Activated naive CD4-positive, alpha-beta T cell treated with anti-CD3 and anti-CD28 coated beads, Interleukin-2, amount 50 U/mL, for 24 hours (primary cell): ENCODE measurements around the gene PPM1M.

Experiments used
- H3K27ac Mint-ChIP-seq: one replicate; pipeline ENCODE4 v1.8.0; 2021; ENCODE audit warnings: mild to moderate bottlenecking, mixed read lengths
- H3K27me3 Mint-ChIP-seq: one replicate; pipeline ENCODE4 v1.8.0; 2021; ENCODE audit warnings: mixed read lengths
- H3K36me3 Mint-ChIP-seq: one replicate; pipeline ENCODE4 v1.8.0; 2021; ENCODE audit warnings: mixed read lengths
- H3K4me1 Mint-ChIP-seq: one replicate; pipeline ENCODE4 v1.8.0; 2021; ENCODE audit warnings: mixed read lengths
- H3K4me3 Mint-ChIP-seq: one replicate; pipeline ENCODE4 v1.8.0; 2021; ENCODE audit warnings: mild to moderate bottlenecking, mixed read lengths
- H3K9me3 Mint-ChIP-seq: one replicate; pipeline ENCODE4 v1.8.0; 2021; ENCODE audit warnings: mixed read lengths

Gene PPM1M

GRCh38 chr3:52299247-52299878 lies 53.8 kb downstream of the PPM1M start:
- Mint-ChIP-seq H3K27me3 (no peaks in the 10 kb centered on the region), H3K36me3 (no peaks in the 10 kb centered on the region), H3K9me3 (no peaks in the 10 kb centered on the region), H3K4me3 (no peak overlapping the region), H3K27ac (no peak overlapping the region), H3K4me1 (no peaks in the 10 kb centered on the region)
